Mucosa of descending colon (tissue), 3 donors: Measurements from ENCODE around the gene NBDY. TPM values are rescaled to one million over a fixed set of nuclear protein-coding genes. Genes with fewer than 3 reads are reported as not detected.
A peak's percentile ranks its signal among the peaks of the same experiment; 100 is the strongest.
"Not testable (repeated sequence)": the region's sequence is repeated elsewhere in the genome, so short reads cannot be mapped to it uniquely, and the experiment has no call there.

ENCODE experiments used
- ATAC-seq: fragments of 200-7000 bp; cut with Tn5 transposase; one replicate; pipeline ENCODE4 v1.9.1; 2020; ENCODE audit warnings: mild to moderate bottlenecking, moderate library complexity
- DNase-seq, 3 donors: peaks; one replicate each; pipeline ENCODE4 v3.0.0-alpha.2; 2020
- H3K36me3 ChIP-seq: fragments of 200-600 bp; one replicate; pipeline ENCODE4 v1.8.0; 2021; ENCODE audit warnings: low read depth, mild to moderate bottlenecking
- H3K4me1 ChIP-seq: fragments of 200-600 bp; one replicate; pipeline ENCODE4 v1.8.0; 2021; ENCODE audit warnings: low read depth, mild to moderate bottlenecking
- H3K4me3 ChIP-seq: fragments of 200-600 bp; one replicate; pipeline ENCODE4 v1.8.0; 2021; ENCODE audit warnings: mild to moderate bottlenecking
- H3K9me3 ChIP-seq: fragments of 200-600 bp; one replicate; pipeline ENCODE4 v1.8.0; 2021; ENCODE audit warnings: mild to moderate bottlenecking
- intact Hi-C, 2 donors: fragments of 100-400 bp; cut with DNase I in 1 of 2; cut with micrococcal nuclease in 1 of 2; formaldehyde crosslinking; loops; one replicate each; pipeline versions ENCODE4 v1.11.0 to v1.11.1; 2022; cut with DNase I, micrococcal nuclease
- total RNA-seq, 3 donors: library from RNA; stranded (reverse); fragmentation: NEBNext Ultra II Directional in 2 of 3; extraction: Animal tissue kit (Norgen Biotek cat#: 25700) in 2 of 3; gene quantifications; one replicate each; pipeline versions ENCODE4 v1.2.1 to v1.2.4, GENCODE V29; 2021 to 2023
- TF ChIP-seq, protein P1 (sequence below): fragments of 200-600 bp; IDR thresholded peaks from one replicate; pipeline ENCODE4 v1.8.0; 2022; ENCODE audit warnings: antibody characterized with exemption, mild to moderate bottlenecking
- donor health status: DM: no; HTN: no; CAD: no; lungs with moderate emphysema.
- donor health status: DM: no; HTN: no; CAD: no.
- donor health status: DM: no; HTN: yes; CAD: no.

The NBDY gene
- total RNA-seq, 3 donors from 2014 or later, result 14.9 to 22.2 (median 20.0) TPM

DNA sequence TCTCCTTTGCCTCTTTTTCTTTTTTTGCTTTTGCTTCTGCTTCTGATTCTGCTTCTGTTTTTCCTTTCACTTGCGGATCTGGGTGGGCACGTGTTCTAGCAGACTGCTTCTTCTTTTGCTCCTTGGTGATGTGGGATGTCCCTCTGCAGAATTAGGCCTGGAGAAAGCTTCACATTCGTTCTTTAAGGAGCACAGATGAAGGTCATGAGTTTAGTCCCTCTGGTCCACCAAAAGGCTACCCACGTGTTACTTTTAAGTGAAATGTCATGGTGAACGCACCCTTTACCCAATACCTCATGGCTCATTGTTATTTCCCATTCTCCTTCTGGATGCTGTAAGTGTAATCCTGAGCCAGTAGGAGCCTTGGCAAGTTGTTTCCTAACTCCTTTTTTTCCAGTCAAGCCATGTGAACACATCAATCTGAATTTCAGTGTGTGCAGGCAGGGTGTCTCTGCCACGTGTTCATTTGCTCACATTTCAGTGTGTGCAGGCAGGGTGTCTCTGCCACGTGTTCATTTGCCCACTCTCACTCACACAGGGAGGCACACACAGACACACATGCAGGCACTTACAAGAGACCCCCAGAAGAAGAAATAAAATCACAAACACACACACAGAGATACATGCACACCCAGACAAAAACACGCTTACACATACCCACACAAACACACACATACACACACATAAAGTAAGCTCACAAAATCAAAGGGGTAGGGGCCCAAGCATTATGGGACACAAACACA is 36.9 kb downstream of the NBDY start:
- TF ChIP-seq, protein P1, sequence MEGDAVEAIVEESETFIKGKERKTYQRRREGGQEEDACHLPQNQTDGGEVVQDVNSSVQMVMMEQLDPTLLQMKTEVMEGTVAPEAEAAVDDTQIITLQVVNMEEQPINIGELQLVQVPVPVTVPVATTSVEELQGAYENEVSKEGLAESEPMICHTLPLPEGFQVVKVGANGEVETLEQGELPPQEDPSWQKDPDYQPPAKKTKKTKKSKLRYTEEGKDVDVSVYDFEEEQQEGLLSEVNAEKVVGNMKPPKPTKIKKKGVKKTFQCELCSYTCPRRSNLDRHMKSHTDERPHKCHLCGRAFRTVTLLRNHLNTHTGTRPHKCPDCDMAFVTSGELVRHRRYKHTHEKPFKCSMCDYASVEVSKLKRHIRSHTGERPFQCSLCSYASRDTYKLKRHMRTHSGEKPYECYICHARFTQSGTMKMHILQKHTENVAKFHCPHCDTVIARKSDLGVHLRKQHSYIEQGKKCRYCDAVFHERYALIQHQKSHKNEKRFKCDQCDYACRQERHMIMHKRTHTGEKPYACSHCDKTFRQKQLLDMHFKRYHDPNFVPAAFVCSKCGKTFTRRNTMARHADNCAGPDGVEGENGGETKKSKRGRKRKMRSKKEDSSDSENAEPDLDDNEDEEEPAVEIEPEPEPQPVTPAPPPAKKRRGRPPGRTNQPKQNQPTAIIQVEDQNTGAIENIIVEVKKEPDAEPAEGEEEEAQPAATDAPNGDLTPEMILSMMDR, result no peak
- Histone ChIP-seq H3K36me3 (no peaks in the 10 kb centered on the region), H3K9me3 (no peaks in the 10 kb centered on the region), H3K4me3 (no peak overlapping the region), H3K4me1 (no peaks in the 10 kb centered on the region)
- ATAC-seq (no peak), DNase-seq (peak in 1 of 3 donors; percentile 26)
- intact Hi-C loops, result no loop called here

DNA sequence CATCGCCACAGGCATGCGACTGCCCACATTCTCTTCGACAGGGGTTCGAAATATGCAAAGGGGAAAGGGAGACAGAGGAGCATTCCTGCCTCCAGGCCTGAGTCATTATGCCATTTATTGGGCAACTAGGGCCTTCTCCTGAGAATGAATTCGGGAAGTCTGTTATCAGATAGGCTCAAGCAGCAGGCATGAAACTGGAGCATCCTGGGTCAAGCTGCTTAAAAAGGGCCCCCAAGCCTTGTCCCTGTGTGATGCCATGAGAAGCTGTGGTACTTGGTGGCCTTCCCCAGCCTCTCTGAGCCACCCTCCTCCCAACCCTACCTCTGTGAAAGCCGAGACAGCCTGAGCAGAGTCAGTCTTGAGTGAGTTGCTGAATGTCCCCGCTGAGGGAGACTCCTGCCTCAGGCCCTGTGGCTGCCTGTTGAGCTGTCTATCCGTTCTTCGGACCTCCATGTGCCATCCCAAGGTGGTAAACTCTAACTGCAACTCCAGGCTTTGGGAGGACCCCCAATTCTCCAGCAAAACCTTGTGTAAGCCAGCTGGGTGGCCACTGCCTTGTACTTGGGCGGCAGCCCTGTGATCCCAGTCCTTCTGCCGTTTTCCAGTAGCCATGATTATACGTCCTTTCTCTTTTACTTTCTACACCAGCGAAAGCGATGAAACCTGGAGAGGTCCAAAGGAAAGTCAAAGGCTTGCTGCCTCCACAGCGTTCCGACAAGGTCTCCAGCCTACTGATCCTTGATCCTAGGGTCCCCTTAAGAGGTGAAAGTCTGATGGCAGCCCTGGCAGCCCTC is 37.7 kb downstream of the NBDY start:
- intact Hi-C loops, result no loop called here
- ATAC-seq (no peak), DNase-seq (no peak)
- no peaks in the 10 kb centered on the region for H3K4me1 ChIP-seq
- no peaks in the 10 kb centered on the region for H3K36me3 ChIP-seq
- no peaks in the 10 kb centered on the region for H3K9me3 ChIP-seq
- TF ChIP-seq, protein P1, result no peak
- H3K4me3 ChIP-seq, result no peak overlapping the region

DNA sequence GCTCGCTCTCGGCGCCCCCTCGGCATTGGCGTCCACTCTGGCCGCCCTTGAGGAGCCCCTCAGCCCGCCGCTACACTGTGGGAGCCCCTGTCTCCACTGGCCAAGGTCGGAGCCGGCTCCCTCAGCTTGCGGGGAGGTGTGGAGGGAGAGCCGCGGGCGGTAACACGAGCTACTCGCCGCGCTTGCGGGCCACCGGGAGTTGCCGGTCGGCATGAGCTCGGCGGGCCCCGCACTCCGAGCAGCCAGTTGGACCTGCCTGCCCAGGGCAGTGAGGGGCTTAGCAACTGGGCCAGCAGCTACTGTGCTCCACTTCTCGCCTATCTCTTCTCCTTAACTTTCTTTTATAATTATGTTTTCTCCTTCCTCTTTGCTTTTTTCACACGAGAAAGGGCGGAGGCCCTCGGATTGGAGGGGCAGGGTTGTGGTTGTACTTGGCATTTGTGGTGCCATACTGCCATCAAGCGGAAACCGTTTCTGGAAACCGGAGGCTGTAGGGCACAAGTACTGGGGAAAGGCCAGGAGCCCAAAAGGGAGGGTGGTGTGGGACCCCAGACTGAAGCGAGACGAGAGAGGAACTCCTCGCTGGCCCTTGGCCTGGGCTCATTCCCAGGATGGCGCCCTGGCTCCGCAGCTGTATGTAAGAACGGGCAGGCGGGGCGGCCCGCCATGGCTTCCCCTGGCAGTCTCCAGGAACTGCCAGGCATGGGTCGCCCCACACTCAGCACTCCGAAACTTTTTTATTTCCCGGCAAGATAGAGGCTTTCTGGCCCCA is 38.5 kb downstream of the NBDY start:
- intact Hi-C loops, result not testable (repeated sequence)
- peak; percentile 82 for ATAC-seq

DNA sequence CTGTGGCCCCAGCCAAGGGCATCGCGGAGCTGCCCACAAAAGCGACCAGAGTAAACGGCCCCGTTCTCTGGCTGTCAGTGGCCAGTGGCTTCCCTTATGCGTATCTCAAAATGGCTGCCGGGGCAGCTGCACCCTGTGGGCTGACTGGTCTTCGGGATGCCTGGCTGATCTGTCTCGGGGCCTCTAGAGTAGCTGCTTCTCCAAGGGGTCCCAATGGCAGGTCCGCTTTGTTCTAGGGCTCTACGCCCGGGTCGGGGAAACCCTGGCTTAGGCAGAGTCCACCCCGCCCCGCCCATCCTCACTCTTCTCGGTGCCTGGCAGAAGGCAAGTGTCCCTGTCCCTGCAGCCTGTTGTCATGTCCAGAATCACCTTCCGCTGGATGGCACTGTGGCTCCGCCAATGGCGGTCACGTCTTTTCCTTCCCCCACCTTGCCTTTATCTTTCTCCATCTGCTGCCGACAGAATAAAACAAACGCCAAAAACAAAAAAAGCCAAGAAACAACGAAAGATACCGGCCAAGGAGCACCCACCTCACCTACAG is 39.1 kb downstream of the NBDY start:
- H3K4me1 ChIP-seq, H3K9me3 ChIP-seq, H3K4me3 ChIP-seq, intact Hi-C loops, H3K36me3 ChIP-seq, DNase-seq: not testable (repeated sequence)
- ATAC-seq, result peak; percentile 75

More for the DNA sequence above, 38.5 kb downstream of the NBDY start:
- peak in 1 of 3 donors; percentile 67 for DNase-seq
- not testable (repeated sequence) for H3K4me3 ChIP-seq, H3K4me1 ChIP-seq, H3K36me3 ChIP-seq, H3K9me3 ChIP-seq

DNA sequence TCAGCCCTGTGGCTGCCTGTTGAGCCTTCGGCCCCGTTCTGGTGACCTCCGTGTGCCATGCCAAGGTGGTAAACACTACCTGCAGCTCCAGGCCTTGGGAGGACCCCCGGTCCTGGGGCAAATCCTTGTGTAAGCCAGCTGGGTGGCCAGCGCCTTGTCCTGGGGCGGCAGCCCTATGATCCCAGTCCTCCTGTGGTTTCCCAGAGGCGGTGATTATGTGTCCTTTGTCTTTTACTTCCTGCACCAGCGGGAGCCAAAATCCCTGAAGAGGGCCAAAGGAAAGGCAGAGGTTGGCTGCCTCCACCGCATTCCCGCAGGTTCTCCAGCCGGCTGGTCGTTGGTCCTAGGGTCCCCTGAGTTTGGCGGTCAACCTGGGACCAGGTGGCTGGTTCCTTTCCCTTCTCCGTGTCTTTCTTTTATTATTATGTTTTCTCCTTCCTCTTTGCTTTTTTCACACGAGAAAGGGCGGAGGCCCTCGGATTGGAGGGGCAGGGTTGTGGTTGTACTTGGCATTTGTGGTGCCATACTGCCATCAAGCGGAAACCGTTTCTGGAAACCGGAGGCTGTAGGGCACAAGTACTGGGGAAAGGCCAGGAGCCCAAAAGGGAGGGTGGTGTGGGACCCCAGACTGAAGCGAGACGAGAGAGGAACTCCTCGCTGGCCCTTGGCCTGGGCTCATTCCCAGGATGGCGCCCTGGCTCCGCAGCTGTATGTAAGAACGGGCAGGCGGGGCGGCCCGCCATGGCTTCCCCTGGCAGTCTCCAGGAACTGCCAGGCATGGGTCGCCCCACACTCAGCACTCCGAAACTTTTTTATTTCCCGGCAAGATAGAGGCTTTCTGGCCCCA is 43.9 kb downstream of the NBDY start:
- peak; percentile 81 for ATAC-seq
- intact Hi-C loops, DNase-seq, H3K4me1 ChIP-seq, H3K9me3 ChIP-seq, H3K36me3 ChIP-seq, H3K4me3 ChIP-seq: not testable (repeated sequence)

DNA sequence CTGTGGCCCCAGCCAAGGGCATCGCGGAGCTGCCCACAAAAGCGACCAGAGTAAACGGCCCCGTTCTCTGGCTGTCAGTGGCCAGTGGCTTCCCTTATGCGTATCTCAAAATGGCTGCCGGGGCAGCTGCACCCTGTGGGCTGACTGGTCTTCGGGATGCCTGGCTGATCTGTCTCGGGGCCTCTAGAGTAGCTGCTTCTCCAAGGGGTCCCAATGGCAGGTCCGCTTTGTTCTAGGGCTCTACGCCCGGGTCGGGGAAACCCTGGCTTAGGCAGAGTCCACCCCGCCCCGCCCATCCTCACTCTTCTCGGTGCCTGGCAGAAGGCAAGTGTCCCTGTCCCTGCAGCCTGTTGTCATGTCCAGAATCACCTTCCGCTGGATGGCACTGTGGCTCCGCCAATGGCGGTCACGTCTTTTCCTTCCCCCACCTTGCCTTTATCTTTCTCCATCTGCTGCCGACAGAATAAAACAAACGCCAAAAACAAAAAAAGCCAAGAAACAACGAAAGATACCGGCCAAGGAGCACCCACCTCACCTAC is 44.5 kb downstream of the NBDY start:
- intact Hi-C loops, result not testable (repeated sequence)

DNA sequence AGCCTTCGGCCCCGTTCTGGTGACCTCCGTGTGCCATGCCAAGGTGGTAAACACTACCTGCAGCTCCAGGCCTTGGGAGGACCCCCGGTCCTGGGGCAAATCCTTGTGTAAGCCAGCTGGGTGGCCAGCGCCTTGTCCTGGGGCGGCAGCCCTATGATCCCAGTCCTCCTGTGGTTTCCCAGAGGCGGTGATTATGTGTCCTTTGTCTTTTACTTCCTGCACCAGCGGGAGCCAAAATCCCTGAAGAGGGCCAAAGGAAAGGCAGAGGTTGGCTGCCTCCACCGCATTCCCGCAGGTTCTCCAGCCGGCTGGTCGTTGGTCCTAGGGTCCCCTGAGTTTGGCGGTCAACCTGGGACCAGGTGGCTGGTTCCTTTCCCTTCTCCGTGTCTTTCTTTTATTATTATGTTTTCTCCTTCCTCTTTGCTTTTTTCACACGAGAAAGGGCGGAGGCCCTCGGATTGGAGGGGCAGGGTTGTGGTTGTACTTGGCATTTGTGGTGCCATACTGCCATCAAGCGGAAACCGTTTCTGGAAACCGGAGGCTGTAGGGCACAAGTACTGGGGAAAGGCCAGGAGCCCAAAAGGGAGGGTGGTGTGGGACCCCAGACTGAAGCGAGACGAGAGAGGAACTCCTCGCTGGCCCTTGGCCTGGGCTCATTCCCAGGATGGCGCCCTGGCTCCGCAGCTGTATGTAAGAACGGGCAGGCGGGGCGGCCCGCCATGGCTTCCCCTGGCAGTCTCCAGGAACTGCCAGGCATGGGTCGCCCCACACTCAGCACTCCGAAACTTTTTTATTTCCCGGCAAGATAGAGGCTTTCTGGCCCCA is 49.3 kb downstream of the NBDY start:
- H3K36me3 ChIP-seq, H3K9me3 ChIP-seq, intact Hi-C loops, DNase-seq, H3K4me3 ChIP-seq, H3K4me1 ChIP-seq: not testable (repeated sequence)
- peak; percentile 82 for ATAC-seq

More for the DNA sequence above, 44.5 kb downstream of the NBDY start:
- ATAC-seq, result peak; percentile 75
- H3K36me3 ChIP-seq, H3K4me1 ChIP-seq, DNase-seq, H3K9me3 ChIP-seq, H3K4me3 ChIP-seq: not testable (repeated sequence)

DNA sequence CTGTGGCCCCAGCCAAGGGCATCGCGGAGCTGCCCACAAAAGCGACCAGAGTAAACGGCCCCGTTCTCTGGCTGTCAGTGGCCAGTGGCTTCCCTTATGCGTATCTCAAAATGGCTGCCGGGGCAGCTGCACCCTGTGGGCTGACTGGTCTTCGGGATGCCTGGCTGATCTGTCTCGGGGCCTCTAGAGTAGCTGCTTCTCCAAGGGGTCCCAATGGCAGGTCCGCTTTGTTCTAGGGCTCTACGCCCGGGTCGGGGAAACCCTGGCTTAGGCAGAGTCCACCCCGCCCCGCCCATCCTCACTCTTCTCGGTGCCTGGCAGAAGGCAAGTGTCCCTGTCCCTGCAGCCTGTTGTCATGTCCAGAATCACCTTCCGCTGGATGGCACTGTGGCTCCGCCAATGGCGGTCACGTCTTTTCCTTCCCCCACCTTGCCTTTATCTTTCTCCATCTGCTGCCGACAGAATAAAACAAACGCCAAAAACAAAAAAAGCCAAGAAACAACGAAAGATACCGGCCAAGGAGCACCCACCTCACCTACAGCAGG is 50.0 kb downstream of the NBDY start:
- H3K36me3 ChIP-seq, H3K4me3 ChIP-seq, H3K4me1 ChIP-seq, DNase-seq, H3K9me3 ChIP-seq, intact Hi-C loops: not testable (repeated sequence)
- ATAC-seq, result peak; percentile 84

DNA sequence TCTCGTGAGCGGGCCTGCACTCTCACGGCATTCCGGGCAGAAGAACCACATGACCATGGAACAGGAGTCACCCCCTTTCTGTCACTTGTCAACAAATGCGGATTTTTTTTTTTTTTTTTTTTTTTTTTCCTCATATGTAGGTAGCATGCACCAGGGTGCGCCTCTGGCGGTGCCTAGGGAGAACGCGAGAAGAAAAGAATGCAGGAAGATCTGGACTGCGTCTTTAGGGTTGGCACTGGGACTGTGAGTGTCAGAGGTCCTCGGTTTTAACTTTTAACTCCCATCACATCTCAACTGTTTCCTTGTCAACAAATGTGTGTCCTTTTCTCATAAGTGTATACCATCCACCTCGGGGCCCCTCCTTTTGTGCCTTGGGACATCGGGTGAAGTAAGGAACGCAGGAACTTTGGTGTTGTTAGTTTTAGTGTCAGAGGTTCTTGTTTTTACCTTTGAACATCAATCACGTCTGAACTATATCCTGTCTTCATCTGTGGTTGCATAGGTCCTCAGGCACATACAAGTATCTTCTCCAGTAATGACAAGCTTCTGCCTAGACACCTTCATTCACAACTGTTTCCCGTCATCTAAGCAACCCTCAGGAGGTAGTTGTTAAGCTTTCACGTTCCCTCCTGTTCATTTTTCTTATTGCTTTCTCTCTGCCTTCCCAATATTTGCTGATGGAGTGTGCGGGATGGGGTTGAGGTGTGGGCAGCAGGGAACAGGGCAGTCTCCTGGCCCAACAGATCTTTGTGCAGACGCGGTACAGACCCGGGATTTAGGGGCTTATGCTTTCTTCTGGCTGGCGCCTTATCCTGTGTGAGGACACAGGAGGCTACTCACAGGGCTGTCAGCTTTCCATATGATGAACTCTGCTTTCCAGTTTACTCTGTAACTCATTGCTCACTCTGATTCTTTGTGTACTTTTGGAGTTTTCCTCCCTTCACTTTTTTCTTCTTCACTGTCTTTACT is 51.9 kb downstream of the NBDY start:
- ATAC-seq, intact Hi-C loops, H3K9me3 ChIP-seq, H3K4me3 ChIP-seq, H3K4me1 ChIP-seq, H3K36me3 ChIP-seq, DNase-seq: not testable (repeated sequence)
